ENCODE results near the gene CYGB. TPM values are rescaled to one million over a fixed set of nuclear protein-coding genes. Genes with fewer than 3 reads are reported as not detected.

The CYGB gene
- total and polyA plus RNA-seq, 2 of the 13 experiments (the other 11 are each of a cell fraction or from before 2014, with no cell fraction given) = 18.9 to 27.1 TPM

- TF ChIP-seq HNRNPUL1 (IDR thresholded peaks at IDR 0.05; ENCODE audit: low read depth, low read length) (no peak), KMT2A (CRISPR knock-in tag; IDR thresholded peaks at IDR 0.05) (peak; percentile 28; the same call in 1 of the 2 replicates), RFXANK (CRISPR knock-in tag; IDR thresholded peaks at IDR 0.05) (0 out of 2 replicates have a peak, but pooled peaks have one; percentile 69), SMC3 (IDR thresholded peaks at IDR 0.05; ENCODE audit: low read length) (no peak), RELA (CRISPR knock-in tag; IDR thresholded peaks at IDR 0.05) (peak; percentile 42; the same call in 1 of the 2 replicates), ZMYM3 (CRISPR knock-in tag; IDR thresholded peaks at IDR 0.05) (peak; percentile 53; the same call in 1 of the 2 replicates), ZFP82 (CRISPR knock-in tag; IDR thresholded peaks at IDR 0.05; ENCODE audit: borderline replicate concordance) (0 out of 2 replicates have a peak, but pooled peaks have one; percentile 14), ZKSCAN1 (IDR thresholded peaks at IDR 0.05; ENCODE audit: low read length) (no peak), PITX1 (CRISPR knock-in tag; IDR thresholded peaks at IDR 0.05) (peak; percentile 58; the same call in 1 of the 2 replicates), ZNF773 (CRISPR knock-in tag; IDR thresholded peaks at IDR 0.05; ENCODE audit: borderline replicate concordance) (no peak), ZNF614 (CRISPR knock-in tag; IDR thresholded peaks at IDR 0.05; ENCODE audit: borderline replicate concordance) (peak; percentile 96), TRIM24 (CRISPR knock-in tag; IDR thresholded peaks at IDR 0.05) (0 out of 2 replicates have a peak, but pooled peaks have one; percentile 20), PLSCR1 (CRISPR knock-in tag; IDR thresholded peaks at IDR 0.05; ENCODE audit: borderline replicate concordance) (no peak), ZNF7 (CRISPR knock-in tag; IDR thresholded peaks at IDR 0.05) (no peak), ZNF331 (CRISPR knock-in tag; IDR thresholded peaks at IDR 0.05) (peak; percentile 76; the same call in 1 of the 2 replicates), ZNF724P (CRISPR knock-in tag; IDR thresholded peaks at IDR 0.05; ENCODE audit: borderline replicate concordance) (peak; percentile 82; the same call in 1 of the 2 replicates), ELF3 (CRISPR knock-in tag; IDR thresholded peaks at IDR 0.05) (peak; percentile 84), ZNF607 (CRISPR knock-in tag; IDR thresholded peaks at IDR 0.05; ENCODE audit: borderline replicate concordance) (peak; percentile 71; the same call in 1 of the 2 replicates), XBP1 (CRISPR knock-in tag; IDR thresholded peaks at IDR 0.05) (no peak), SMARCC2 (IDR thresholded peaks at IDR 0.05) (peak; percentile 33; the same call in 1 of the 2 replicates), ZNF781 (CRISPR knock-in tag; IDR thresholded peaks at IDR 0.05; ENCODE audit: borderline replicate concordance, not compliant biosample characterization) (no peak), CENPT (CRISPR knock-in tag; IDR thresholded peaks at IDR 0.05; ENCODE audit: low read depth) (no peak), REPIN1 (CRISPR knock-in tag; IDR thresholded peaks at IDR 0.05; ENCODE audit: borderline replicate concordance, low read depth) (no peak), ZNF432 (CRISPR knock-in tag; IDR thresholded peaks at IDR 0.05; ENCODE audit: borderline replicate concordance) (no peak)
- TF ChIP-seq, protein P1, sequence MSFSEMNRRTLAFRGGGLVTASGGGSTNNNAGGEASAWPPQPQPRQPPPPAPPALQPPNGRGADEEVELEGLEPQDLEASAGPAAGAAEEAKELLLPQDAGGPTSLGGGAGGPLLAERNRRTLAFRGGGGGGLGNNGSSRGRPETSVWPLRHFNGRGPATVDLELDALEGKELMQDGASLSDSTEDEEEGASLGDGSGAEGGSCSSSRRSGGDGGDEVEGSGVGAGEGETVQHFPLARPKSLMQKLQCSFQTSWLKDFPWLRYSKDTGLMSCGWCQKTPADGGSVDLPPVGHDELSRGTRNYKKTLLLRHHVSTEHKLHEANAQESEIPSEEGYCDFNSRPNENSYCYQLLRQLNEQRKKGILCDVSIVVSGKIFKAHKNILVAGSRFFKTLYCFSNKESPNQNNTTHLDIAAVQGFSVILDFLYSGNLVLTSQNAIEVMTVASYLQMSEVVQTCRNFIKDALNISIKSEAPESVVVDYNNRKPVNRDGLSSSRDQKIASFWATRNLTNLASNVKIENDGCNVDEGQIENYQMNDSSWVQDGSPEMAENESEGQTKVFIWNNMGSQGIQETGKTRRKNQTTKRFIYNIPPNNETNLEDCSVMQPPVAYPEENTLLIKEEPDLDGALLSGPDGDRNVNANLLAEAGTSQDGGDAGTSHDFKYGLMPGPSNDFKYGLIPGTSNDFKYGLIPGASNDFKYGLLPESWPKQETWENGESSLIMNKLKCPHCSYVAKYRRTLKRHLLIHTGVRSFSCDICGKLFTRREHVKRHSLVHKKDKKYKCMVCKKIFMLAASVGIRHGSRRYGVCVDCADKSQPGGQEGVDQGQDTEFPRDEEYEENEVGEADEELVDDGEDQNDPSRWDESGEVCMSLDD (CRISPR knock-in tag; IDR thresholded peaks at IDR 0.05; ENCODE audit: borderline replicate concordance) = peak; percentile 97; the same call in 1 of the 2 replicates
- TF ChIP-seq, protein P2, sequence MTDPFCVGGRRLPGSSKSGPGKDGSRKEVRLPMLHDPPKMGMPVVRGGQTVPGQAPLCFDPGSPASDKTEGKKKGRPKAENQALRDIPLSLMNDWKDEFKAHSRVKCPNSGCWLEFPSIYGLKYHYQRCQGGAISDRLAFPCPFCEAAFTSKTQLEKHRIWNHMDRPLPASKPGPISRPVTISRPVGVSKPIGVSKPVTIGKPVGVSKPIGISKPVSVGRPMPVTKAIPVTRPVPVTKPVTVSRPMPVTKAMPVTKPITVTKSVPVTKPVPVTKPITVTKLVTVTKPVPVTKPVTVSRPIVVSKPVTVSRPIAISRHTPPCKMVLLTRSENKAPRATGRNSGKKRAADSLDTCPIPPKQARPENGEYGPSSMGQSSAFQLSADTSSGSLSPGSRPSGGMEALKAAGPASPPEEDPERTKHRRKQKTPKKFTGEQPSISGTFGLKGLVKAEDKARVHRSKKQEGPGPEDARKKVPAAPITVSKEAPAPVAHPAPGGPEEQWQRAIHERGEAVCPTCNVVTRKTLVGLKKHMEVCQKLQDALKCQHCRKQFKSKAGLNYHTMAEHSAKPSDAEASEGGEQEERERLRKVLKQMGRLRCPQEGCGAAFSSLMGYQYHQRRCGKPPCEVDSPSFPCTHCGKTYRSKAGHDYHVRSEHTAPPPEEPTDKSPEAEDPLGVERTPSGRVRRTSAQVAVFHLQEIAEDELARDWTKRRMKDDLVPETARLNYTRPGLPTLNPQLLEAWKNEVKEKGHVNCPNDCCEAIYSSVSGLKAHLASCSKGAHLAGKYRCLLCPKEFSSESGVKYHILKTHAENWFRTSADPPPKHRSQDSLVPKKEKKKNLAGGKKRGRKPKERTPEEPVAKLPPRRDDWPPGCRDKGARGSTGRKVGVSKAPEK (CRISPR knock-in tag; IDR thresholded peaks at IDR 0.05; ENCODE audit: borderline replicate concordance) = no peak
Observed at GRCh38 chr17:76499267-76499667, 38.2 kb downstream of the CYGB start (continued).
